GM21576 (cell line): ENCODE results near the gene CGB7.
"Not testable (repeated sequence)": the region's sequence is repeated elsewhere in the genome, so short reads cannot be mapped to it uniquely, and the experiment has no call there.

Experiments used
- ATAC-seq: cut with Tn5 transposase; IDR thresholded peaks from one replicate; pipeline ENCODE4 v1.9.1; 2021; ENCODE audit warnings: mild to moderate bottlenecking, moderate library complexity; ENCODE audit not compliant: unreplicated experiment

CGB7 gene

DNA sequence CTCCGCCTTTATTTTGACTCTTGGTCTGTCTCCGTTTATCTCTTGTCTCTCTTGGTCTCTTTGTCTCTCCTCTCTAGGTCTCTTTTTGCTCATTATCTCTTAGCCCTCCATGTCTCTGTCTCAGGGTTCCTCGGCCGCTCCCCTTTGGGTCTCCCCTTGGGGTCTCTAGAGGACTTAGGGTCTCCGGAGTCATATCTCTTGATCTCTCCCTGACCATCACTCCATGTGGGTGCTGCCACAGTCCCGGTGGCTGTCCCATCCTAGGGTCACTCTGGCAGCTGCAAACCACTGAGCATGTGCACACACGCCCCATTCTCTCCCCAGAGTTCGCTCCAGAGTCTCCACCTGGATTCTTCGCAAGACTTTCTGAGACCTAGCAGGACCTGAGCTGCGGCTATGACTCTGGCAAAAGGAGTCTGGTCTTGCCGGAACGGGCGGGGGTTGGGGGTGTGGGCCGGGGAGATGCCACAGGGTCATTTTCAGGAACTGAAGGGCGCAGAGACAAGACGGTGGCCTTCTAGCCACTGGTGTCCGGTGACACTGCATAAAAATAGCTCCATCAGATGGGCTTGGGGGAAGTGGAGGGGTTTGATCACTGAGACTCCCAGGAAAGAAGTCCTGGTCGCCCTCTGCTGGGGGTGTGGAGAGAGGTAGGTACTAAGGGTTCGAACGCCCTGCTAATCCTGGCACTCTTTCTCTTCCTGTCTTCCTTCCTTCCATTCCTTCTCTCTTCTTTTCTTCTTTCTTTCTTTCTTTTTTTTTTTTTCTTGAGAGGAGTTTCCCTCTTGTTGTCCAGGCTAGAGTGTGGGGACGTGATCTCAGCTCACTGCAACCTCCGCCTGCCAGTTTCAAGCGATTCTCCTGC lies 16.2 kb upstream of the CGB7 start:
- ATAC-seq = no peak

DNA sequence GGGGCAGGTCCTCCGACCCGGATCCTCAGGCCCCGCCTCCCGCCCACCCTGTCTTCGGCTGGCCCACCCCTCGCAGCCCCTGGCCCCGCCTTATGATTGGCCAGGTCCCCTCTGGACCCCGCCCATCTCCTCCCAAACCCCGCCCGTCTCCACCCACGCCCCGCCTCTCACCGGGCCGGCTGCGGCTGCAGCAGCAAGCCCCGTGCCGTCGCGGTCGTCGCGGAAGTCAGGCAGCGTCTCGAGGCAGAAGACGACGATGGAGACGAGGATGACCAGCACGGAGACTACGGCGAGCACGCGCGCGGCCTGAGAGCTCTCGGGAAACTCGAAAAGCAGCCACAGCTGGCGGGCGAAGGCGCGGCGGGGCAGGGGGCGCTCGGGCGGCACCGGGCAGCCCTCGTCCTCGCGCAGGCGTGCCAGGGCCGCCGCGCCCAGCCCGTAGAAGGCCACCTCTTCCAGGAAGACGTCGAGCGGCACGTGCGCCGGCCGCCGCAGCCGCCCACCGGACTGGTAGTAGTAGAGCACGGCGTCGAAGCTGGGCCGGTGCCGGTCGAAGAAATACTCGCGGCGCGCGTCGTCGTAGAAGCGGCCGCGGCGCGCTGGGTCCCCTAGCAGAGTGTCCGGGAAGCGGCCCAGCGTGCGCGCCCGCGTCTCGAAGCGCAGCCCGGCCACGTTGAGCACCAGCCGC lies 14.5 kb upstream of the CGB7 start:
- ATAC-seq = no peak

DNA sequence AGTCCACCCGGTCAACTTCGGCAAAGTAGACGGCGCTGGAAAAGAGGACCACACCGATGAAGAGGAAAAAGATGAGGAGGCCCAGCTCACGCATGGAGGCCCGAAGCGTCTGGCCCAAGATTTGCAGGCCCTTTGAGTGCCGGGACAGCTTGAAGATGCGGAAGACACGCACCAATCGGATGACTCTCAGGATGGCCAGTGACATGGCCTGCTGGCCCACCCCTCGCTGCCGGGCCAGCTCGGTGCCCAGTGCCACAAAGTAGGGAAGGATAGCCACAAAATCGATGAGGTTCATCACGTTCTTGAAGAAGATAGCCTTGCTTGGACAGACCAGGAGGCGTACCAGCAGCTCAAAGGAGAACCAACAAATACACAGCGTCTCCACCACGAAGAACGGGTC lies 12.9 kb upstream of the CGB7 start:
- ATAC-seq = no peak

DNA sequence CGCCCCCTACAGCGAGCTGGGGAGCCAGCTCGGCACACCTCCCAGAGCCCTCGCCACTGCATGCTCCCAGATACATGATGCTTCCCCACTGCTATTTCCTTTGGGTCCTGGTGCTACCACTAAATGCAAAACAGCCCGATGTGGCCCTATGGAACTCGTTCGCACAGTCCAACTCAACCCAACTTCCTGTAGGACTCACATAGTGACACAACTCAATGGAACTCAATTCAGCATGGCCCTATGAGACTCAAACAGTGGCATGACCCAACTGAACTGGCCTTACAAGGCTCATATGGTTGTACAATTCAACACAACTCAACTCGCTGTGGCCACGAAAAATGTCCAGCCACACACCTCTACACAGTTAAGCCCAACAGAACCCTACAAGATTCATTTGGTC lies 11.5 kb upstream of the CGB7 start:
- no peak for ATAC-seq

DNA sequence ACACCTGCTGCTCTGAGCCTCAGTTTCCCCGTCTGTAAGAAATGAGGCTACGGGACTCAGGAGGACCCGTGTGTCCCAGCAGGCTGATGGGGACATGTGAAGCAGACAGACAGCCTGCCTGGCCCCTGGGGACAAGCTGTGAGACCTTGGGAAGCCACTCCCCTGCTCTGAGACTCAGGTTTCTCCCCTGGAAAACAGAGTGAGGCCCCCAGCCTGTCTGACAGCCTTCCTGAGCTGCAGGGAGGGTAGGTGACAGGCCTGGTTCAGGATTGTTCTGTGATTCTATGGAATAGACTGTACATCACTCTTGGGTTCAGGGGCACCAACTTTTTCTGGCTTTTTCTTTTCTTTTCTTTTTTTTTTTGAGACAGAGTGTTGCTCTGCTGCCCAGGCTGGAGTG lies 10.0 kb upstream of the CGB7 start:
- no peak for ATAC-seq

DNA sequence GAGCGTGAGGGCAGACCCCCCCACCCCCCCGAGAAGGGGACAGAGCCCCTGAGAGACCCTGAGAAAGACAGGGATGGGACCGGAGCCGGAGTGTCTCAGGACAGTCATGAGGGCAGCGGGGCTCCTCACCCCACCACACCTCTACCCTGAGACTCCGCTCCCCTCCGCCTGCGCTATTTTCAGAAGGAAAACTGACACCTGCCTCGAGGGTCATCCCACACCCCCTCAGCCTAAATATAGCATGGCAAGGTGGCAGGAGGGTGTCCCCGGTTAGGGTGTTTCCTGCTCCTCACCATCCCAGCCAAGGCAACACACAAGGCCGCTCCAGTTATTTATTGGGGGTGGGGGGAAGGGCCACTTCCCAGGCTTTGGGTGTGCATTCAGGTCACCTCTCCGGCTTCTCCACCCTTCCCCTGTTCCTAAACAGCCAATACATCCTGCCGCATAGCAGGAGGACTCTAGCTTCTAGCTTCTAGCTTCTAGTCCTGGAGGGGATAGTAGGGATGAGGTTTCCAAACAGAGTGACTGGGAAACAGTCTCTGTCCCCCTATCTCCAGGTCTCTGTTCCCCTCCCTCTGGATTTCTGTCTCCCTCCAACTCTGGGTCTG lies 8.5 kb upstream of the CGB7 start:
- no peak for ATAC-seq

DNA sequence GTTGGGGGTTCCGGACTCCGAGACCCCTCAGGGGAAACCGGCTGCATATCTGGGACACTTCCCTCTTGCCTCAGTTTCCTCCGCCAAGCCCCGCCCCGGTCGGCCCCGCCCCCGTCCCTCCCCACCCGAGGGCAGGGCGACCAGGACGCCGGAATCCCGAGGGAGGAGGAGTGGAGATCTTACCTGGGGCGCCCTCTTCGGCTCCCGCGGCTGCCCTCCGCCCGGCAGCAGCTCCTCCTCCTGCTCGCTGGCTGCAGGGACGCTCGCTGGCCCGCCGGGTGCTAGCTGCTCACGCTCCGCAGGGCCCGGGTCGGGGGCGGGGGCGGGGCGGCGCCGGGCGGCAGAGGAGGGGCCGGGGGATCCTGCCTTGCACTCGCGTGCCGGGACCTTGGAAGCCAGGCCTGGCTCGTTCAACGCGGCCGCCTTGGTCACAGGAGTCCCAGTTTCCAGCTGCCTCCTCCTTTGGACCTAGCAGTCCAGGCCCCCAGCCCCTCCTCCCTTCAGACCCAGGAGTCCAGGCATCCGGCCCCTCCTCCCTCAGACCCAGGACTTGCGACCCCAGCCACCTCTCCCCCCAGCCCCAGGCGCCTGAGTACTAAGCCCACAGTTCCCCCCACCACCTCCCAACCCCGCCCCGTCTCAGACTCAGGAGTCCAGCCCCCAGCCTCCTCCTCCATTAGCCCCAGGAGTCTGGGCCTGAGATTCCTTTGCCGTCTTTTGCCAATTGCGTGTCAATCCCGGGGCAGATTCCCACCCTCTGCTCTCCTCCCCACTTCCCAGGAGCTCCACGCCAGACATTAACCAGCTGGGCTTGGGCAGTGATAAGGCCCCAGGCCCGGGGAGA lies 7.4 kb upstream of the CGB7 start, which contains the start of gene NTF4:
TSS of gene NTF4 (minus strand) at position 51 of the 844 bp plus-strand sequence. CDS start 2,821 bp downstream, outside the sequence.
- ATAC-seq = no peak

DNA sequence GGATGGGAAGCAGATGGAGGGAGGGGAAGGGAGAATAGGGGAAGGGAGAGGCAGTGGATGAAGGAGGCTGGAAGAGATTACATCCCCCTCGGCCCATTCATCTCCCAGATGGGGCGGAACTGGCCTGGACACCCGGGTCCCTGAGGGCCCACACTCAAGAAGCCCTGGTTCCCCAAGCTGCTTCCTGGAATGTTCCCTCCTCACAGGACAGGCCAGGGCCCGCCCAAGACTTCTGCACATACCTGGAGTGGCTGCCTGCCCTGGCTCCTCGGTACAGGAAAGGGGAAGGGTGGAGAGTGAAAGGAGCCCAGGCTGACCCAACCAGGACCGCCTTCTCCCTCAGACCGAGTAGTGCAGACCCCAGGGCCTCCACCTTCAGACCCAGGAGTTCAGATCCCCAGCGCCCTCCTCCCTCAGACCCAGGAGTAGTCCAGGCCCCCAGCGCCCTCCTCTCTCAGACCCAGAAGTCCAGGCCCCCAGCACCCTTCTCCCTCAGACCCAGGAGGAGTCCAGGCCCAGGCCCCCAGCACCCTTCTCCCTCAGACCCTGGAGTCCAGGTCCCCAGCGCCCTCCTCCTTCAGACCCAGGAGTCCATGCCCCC lies 6.6 kb upstream of the CGB7 start:
- no peak for ATAC-seq

DNA sequence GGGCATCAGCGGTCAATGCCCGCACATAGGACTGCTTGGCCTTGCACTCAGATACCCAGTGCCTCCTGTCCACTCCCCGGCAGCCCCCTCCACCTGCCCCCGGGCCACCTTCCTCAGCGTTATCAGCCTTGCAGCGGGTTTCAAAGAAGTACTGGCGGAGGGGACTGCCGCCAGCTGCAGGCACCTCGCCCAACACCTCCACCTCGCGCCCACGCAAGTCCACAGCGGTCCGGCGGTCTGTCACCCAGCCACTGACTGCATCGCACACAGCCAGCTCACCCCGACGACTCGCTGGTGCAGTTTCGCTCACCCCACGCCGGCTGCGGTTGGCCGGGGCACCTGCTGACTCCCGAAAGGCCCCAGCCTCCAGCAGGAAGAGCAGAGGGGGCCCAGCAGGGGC lies 3.9 kb upstream of the CGB7 start:
- ATAC-seq = no peak

DNA sequence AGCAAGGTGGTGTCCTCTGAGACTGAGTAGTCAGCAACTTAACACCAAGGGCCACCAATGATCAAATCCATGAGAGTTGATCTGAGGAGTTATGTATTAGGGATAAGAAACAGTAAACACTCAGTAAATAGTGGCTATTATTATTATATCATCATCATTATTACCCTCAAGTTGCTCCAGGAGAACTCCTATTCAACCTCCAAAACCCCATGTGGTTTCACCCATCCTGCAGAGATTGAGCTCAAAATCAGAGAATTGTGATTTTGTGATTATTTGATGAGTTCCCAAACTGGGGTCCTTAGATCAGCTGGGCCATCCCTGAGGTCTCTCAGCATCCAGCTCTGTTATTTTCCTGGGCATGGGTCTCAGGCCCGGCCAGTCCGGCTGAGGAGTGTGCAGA lies 3.5 kb upstream of the CGB7 start:
- no peak for ATAC-seq

DNA sequence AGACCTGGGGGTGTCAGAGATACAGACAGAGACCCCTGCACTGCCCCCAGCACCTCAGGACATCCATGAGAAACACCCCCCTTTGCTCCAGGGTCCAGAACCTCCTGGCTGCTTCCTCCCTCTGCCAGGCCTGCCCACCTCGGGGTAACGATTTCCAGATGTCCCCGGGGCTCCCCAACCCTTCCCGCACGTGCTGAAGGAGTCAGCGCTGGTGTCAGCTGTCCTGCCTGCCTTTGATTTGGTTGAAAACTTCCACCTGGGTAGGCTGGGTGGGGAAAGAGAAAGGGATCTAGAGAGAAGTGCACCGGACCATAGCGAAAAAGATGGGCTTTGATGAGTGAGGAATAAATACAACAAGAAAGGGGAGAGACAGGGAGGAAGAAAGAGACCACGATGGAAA lies 1.5 kb upstream of the CGB7 start:
- no peak for ATAC-seq

DNA sequence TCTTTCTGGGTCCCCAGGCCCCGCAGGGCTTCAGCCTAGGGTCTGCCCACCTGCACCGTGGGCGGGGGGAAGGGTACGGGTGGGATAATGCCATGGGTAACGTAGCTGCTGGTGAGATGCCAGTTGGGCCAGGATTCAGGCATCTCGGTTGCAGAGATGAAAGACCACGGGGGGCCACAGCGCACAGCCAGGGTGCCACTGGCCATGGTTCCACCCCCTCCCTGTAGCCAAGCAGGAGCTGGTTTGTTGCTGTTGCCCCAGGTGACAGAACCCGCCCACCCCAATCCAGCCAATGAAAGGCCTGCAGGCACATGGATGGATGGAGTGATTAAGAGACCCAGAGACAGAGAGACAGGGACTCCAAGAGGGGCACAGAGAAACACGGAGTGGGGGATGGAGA lies 1.0 kb upstream of the CGB7 start:
- no peak for ATAC-seq

DNA sequence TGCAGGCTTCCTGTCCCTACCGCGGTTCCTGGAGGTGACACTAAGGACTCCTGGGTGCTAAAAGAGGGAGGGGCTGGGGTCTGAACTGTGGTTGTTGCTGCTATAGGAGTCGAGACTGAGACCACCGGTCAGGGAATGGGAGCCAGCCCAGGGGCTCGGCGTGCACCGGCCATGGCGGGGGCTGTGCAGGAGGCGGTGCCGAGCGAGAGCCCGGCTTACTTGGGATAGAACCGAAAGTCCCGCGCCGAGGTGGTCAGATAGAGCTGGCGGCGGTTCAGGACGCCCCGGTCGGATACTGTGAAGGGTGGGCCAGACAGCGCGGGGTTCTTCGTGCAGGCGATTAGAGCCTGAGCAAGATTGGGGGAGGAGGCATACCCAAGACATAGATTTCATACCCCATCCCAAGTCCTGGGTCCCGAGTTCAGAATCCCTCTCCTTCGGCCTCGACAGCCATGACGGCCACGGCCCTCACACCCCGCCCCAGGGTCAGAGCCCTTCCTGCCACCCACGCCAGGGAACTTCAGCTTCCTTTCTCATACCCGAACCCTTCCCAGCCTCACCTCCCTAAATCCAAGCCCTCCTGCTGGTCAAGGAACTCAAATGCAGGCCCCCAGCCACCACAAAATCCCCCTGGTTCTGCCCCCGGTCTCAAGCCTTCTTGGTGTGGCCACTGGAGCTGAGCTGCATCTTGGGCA lies 500 bp downstream of the CGB7 start:
- ATAC-seq = not testable (repeated sequence)

DNA sequence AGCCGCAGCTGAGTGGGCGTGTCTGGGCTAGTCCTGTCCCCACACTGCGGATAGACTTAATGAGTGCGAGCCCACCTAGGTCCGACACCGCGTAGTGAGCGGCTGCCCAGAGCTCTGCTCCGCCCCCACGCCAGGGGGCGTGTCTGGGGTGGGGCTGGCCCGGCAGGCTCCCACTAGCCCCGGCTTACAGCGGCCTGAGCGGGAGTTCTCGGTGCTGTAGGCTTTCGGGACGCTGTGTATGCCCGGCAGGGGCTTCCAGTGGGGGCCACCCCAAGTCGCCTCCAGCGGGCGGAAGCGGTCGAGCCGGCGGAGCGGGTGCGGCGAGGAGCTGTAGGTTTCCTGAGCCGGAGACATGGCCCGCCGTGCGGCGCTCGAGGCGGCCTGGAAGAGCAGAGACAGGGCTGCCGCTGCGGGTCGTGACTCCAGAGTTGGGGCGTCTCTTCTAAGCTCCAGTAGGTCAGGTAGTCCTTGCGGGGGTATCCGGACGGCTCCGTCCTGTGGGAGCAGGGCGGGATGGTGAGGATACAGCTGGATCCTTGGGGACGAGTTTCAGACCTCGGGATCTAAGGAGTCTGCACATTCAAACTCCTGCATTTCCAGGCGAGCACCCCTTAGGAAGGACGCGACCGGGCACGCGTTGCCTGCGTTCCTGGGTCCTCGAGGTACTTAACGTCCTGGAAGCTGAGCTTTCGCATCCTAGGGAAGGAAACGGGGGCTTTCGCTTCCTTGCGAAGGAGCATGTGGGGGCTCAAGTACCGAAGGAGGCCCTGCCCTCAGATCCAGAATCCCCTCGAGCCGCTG lies 1.2 kb downstream of the CGB7 start:
- ATAC-seq = no peak

DNA sequence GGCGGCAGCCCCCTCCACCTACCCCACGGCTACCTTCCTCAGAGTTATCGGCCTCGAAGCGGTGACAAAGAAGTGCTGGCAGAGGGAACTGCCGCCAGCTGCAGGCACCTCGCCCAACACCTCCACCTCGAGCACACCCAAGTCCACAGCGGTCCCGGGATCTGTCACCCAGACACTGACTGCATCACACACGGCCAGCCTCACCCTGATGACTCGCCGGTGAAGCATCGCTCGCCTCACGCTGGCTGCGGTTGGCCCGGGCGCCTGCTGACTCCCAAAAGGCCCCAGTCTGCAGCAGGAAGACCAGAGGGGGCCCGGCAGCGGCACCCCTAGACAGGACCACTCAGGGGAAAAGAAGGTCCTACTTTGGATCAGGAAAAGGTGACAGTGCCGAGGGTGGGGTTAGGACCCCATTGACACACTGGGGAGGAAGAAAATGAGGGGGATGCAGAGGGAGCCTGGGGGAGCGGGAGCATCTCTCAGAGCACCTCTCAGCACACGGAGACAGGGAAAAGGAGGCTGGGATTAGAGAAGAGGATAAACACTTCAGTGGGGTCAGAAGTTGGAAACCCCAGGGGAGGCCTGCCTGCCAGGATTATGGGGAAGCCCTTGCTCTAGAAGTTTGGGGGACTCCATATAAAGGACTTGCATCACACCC lies 7.0 kb downstream of the CGB7 start:
- not testable (repeated sequence) for ATAC-seq

DNA sequence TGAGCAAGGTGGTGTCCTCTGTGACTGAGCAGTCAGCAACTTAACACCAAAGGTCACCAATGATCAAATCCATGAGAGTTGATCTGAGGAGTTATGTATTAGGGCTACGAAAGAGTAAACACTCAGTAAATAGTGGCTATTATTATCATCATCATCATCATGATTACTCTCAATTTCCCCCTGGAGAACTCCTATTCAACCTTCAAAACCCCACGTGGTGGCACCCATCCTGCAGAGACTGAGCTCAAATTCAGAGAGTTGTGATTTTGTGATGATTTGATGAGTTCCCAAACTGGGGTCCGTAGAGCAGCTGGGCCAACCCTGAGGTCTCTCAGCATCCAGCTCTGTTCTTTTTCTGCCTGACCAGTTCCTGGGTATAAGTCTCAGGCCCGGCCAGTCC lies 7.7 kb downstream of the CGB7 start:
- not testable (repeated sequence) for ATAC-seq

DNA sequence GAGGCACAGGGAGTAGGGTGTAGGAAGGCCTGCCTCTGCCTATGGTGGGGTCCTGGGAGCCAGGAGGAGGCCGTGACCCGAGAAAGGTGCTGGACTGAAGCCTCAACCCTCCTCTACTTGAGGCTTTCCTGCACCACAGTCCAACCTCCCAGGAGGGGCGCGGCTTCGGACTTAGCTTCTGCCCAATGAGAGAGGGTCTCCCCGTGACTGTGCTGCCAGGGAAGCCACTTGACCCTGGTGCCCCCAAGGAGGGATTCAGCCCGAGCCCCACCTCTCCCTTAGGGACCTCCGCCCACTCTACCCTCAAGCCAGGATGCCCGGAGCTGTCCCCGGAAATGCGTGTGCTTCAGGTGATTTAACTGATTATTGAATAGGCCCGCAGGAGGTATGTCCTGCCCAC lies 8.5 kb downstream of the CGB7 start, which contains the start of gene CGB8:
TSS of gene CGB8 (minus strand) at position 101 of the 400 bp plus-strand sequence. CDS start 372 bp downstream, outside the sequence.
- ATAC-seq = not testable (repeated sequence)

DNA sequence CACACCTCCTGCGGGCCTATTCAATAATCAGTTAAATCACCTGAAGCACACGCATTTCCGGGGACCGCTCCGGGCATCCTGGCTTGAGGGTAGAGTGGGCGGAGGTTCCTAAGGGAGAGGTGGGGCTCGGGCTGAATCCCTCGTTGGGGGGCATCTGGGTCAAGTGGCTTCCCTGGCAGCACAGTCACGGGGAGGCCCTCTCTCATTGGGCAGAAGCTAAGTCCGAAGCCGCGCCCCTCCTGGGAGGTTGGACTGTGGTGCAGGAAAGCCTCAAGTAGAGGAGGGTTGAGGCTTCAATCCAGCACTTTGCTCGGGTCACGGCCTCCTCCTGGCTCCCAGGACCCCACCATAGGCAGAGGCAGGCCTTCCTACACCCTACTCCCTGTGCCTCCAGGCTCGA lies 14.0 kb downstream of the CGB7 start, which contains the start of gene CGB5:
TSS of gene CGB5 (plus strand) at position 301 of the 400 bp plus-strand sequence. CDS start 362 bp downstream, outside the sequence.
- ATAC-seq = not testable (repeated sequence)
